Suppressor macrophage treated with lipopolysaccharide for 4 hours (primary cell): ENCODE results near the gene HOXA10.

ENCODE experiments used
- DNase-seq: peaks from one replicate; pipeline ENCODE4 v3.0.0-alpha.2; 2020

Gene HOXA10

GRCh38 chr7:27154901-27155815, 19.0 kb downstream of the HOXA10 start:
- no peak for DNase-seq

GRCh38 chr7:27154369-27154768, 19.8 kb downstream of the HOXA10 start:
- DNase-seq = no peak

- DNase-seq = no peak
Measured at GRCh38 chr7:27153526-27153925, 20.6 kb downstream of the HOXA10 start.

- DNase-seq = no peak
Measured at GRCh38 chr7:27152816-27153442, 21.2 kb downstream of the HOXA10 start.

- no peak for DNase-seq
Measured at GRCh38 chr7:27151931-27152815, 21.9 kb downstream of the HOXA10 start, which contains the start of gene HOXA3. Gene HOXA3 (minus strand): TSS chr7:27152583. CDS start chr7:27110640, 41,943 bp downstream.

- no peak for DNase-seq
Measured at GRCh38 chr7:27151341-27151930, 22.7 kb downstream of the HOXA10 start.

- peak; percentile 84 for DNase-seq
Measured at GRCh38 chr7:27150568-27151340, 23.4 kb downstream of the HOXA10 start.

GRCh38 chr7:27149842-27150567, 24.1 kb downstream of the HOXA10 start:
- no peak for DNase-seq

GRCh38 chr7:27148756-27149641, 25.1 kb downstream of the HOXA10 start:
- no peak for DNase-seq

- DNase-seq = no peak
Measured at GRCh38 chr7:27148031-27148755, 25.9 kb downstream of the HOXA10 start.

GRCh38 chr7:27147199-27148030, 26.7 kb downstream of the HOXA10 start, which contains the start of gene HOXA6:
Gene HOXA6 (minus strand): TSS chr7:27147774. CDS start chr7:27147749, 25 bp downstream.
- no peak for DNase-seq

GRCh38 chr7:27146491-27147198, 27.5 kb downstream of the HOXA10 start:
- no peak for DNase-seq

GRCh38 chr7:27145914-27146412, 28.2 kb downstream of the HOXA10 start:
- no peak for DNase-seq

GRCh38 chr7:27145165-27145913, 28.8 kb downstream of the HOXA10 start:
- no peak for DNase-seq

- DNase-seq = no peak
Measured at GRCh38 chr7:27144781-27145164, 29.3 kb downstream of the HOXA10 start.

GRCh38 chr7:27143950-27144780, 30.0 kb downstream of the HOXA10 start:
- no peak for DNase-seq
